ENCODE measurements around the gene DNAJC4. TPM values are rescaled to one million over a fixed set of nuclear protein-coding genes. Genes with fewer than 3 reads are reported as not detected.

The DNAJC4 gene
- polyA plus RNA-seq, 2 of the 4 experiments (the other 2 are of a cell fraction): 9.8 to 16.2 TPM

GRCh38 chr11:64229744-64230170 lies 591 bp upstream of the DNAJC4 start:
- FAIRE-seq (no peak), ATAC-seq (no peak), DNase-seq (ENCODE audit: low read depth in 1 of 2, low spot score in 1 of 2) (no peak)
- Histone ChIP-seq H3K4me2 (peak overlapping the region; percentile 98), H3K4me1 (peaks cover 45% of the 10 kb centered on the region), H3K27ac (peak overlapping the region; percentile 94 to 95; a peak in 5 of 6 replicates), H3K9me3 (no peaks in the 10 kb centered on the region), H3K4me3 (peak overlapping the region; percentile 94)
- ChIA-PET CTCF (interaction anchor here (19.9 kb wide), 1 partner anchor 27 kb away, joined by 254 read pairs; the partner anchor contains the start of gene FERMT3), POLR2A (interaction anchor here (1.0 kb wide), 1 partner anchor 11 kb away, joined by 5 read pairs; the partner anchor contains the start of gene FKBP2)
- 77% methylated on average over 13 of the region's 13 CpGs for WGBS (ENCODE audit: missing lambda C conversion rate)
- no peak for TF ChIP-seq KDM1A (IDR thresholded peaks at IDR 0.05; ENCODE audit: low read depth)
- no peak for TF ChIP-seq KDM5A (IDR thresholded peaks at IDR 0.05)
- no peak for TF ChIP-seq EP300 (IDR thresholded peaks at IDR 0.05)
- TF ChIP-seq EHMT2 (IDR thresholded peaks at IDR 0.05; ENCODE audit: low read depth): no peak
- TF ChIP-seq, protein P1, sequence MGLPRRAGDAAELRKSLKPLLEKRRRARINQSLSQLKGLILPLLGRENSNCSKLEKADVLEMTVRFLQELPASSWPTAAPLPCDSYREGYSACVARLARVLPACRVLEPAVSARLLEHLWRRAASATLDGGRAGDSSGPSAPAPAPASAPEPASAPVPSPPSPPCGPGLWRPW (IDR thresholded peaks at IDR 0.05): no peak
- no peak for TF ChIP-seq BHLHE40 (IDR thresholded peaks at IDR 0.05; ENCODE audit: low read depth, low read length)
- no peak for TF ChIP-seq HEYL (CRISPR knock-in tag; IDR thresholded peaks at IDR 0.05)
- no peak for TF ChIP-seq CHD4 (IDR thresholded peaks at IDR 0.05; ENCODE audit: borderline replicate concordance)
- no peak for TF ChIP-seq REST (IDR thresholded peaks at IDR 0.05)

- no peak for FAIRE-seq
- POLR2A ChIA-PET: no interaction called here
- H3K4me1 ChIP-seq: peaks cover 46% of the 10 kb centered on the region
- DNase-seq (ENCODE audit: low read depth in 1 of 2, low spot score in 1 of 2): no peak
- no peaks in the 10 kb centered on the region for H3K9me3 ChIP-seq
- ATAC-seq: no peak
- 24% methylated on average over 7 of the region's 8 CpGs for WGBS (ENCODE audit: missing lambda C conversion rate)
- peak overlapping the region; percentile 98 for H3K4me2 ChIP-seq
- CTCF ChIA-PET: interaction anchor here (1.5 to 2.8 kb wide), 2 partner anchors 19 to 74 kb away, joined by 4 to 14 read pairs; no protein-coding TSS in a partner anchor
- peak overlapping the region; percentile 94 for H3K4me3 ChIP-seq
- no peak for TF ChIP-seq RNF2 (IDR thresholded peaks at IDR 0.05; ENCODE audit: borderline replicate concordance, low read depth)
- no peak for TF ChIP-seq FOSB (CRISPR knock-in tag; IDR thresholded peaks at IDR 0.05)
- TF ChIP-seq RARB (CRISPR knock-in tag; IDR thresholded peaks at IDR 0.05): no peak
- TF ChIP-seq RCOR1 (IDR thresholded peaks at IDR 0.05; ENCODE audit: low read depth, low read length): no peak
- no peak for TF ChIP-seq MAZ (IDR thresholded peaks at IDR 0.05; ENCODE audit: borderline replicate concordance, low read depth, low read length)
- TF ChIP-seq, protein P2, sequence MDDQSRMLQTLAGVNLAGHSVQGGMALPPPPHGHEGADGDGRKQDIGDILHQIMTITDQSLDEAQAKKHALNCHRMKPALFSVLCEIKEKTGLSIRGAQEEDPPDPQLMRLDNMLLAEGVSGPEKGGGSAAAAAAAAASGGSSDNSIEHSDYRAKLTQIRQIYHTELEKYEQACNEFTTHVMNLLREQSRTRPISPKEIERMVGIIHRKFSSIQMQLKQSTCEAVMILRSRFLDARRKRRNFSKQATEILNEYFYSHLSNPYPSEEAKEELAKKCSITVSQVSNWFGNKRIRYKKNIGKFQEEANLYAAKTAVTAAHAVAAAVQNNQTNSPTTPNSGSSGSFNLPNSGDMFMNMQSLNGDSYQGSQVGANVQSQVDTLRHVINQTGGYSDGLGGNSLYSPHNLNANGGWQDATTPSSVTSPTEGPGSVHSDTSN (IDR thresholded peaks at IDR 0.05): no peak
- no peak for TF ChIP-seq MYC (IDR thresholded peaks at IDR 0.05; ENCODE audit: borderline replicate concordance, low read length)
- TF ChIP-seq E2F6 (IDR thresholded peaks at IDR 0.05; ENCODE audit: borderline replicate concordance, low read depth): no peak
- TF ChIP-seq ELK1 (IDR thresholded peaks at IDR 0.05; ENCODE audit: low read depth, low read length): no peak
- no peak for TF ChIP-seq POLR2A (IDR thresholded peaks at IDR 0.05; ENCODE audit: low read length)
- no peak for TF ChIP-seq CEBPB (IDR thresholded peaks at IDR 0.05)
- TF ChIP-seq KDM5A (IDR thresholded peaks at IDR 0.05): no peak
- peak overlapping the region; percentile 94 to 95 for H3K27ac ChIP-seq
Measured at GRCh38 chr11:64230985-64231365, 627 bp downstream of the DNAJC4 start.

Data from A549 (cell line).